GM21360 (cell line): ENCODE data around the gene RBM12.

Source experiments
- ATAC-seq: cut with Tn5 transposase; IDR thresholded peaks from one replicate; pipeline ENCODE4 v1.9.1; 2021; ENCODE audit warnings: mild to moderate bottlenecking, moderate library complexity; ENCODE audit not compliant: unreplicated experiment

Gene RBM12

DNA sequence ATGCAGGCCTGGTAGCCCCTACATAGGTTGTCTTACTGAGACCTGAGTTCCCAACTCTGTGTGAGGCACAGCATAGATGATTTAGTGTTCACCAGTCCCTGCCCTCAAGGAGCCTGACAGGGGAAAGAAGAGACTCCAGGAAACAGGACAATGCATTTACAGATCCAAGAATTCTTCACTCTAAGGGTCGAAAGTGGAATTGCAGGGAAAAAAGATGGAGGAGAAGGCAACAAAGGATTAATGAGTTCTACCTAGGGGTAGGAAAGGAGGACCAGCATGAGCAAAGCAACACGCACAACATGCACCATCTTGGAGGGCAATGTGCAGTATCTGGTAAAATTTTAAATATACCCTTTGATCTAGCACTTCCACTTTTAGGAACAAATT lies 43.1 kb downstream of the RBM12 start:
- no peak for ATAC-seq

DNA sequence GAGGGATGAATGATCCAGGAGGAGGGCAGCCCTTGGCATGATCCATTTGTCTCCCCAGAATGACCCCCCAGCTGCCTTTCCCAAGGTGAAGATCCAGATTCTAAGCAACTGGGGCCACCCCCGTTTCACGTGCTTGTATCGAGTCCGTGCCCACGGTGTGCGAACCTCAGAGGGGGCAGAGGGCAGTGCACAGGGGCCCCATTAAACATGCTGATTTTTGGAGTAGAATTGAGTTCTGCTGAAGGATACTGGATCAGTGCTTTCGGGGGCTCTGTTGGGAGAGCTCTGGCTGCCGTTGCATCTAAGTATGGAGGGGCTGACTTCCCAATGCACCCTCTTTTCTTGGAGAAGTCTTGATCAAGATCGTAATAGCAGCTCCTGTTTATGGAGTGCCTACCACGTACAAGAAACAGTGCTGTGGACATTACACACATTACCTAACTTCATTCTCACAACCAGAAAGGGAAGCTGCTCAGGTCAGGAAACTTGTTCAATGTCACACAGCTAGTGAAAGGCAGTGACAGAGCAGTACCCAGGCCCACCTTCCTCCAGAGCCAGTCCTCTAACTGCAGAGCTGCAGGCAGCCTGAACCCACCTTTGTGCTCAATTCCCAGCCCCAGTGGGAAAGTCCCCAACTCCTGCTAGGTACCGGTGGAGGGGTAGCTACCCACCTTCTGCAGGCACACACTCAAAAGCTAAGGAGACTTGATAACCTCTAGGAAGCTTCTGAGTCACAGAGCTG lies 43.7 kb downstream of the RBM12 start:
- ATAC-seq, result no peak

DNA sequence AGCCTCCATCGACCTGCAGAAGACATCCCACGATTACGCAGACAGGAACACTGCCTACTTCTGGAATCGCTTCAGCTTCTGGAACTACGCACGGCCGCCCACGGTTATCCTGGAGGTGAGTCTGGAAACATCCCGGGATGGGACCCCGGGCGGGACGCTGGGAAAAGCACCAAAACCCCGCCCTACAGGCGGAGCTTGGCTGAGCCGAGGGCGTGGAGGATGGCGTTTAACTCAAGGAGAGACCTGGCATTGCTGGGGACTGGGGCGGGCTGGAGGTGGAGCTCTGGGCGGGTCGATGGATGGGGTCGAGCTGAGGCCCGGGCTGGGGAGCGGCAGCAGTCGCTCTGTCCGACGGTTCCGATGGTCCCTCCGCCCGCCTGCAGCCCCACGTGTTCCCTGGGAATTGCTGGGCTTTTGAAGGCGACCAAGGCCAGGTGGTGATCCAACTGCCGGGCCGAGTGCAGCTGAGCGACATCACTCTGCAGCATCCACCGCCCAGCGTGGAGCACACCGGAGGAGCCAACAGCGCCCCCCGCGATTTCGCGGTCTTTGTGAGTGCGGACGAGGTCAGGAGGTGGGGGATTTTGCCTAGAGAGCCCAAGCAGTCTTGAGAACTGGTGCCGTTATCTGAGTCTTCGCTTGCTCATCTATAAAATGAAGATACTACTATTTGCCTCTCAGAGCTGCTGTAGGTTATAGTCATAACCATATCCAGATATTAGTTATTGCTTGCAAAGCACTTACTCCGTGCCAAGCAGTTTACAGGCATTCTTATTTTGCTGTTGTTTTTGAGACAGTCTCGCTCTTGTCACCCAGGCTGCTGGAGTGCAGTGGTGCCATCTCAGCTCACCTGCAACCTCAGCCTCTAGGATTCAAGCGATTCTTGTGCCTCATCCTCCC lies 45.3 kb downstream of the RBM12 start:
- no peak for ATAC-seq

DNA sequence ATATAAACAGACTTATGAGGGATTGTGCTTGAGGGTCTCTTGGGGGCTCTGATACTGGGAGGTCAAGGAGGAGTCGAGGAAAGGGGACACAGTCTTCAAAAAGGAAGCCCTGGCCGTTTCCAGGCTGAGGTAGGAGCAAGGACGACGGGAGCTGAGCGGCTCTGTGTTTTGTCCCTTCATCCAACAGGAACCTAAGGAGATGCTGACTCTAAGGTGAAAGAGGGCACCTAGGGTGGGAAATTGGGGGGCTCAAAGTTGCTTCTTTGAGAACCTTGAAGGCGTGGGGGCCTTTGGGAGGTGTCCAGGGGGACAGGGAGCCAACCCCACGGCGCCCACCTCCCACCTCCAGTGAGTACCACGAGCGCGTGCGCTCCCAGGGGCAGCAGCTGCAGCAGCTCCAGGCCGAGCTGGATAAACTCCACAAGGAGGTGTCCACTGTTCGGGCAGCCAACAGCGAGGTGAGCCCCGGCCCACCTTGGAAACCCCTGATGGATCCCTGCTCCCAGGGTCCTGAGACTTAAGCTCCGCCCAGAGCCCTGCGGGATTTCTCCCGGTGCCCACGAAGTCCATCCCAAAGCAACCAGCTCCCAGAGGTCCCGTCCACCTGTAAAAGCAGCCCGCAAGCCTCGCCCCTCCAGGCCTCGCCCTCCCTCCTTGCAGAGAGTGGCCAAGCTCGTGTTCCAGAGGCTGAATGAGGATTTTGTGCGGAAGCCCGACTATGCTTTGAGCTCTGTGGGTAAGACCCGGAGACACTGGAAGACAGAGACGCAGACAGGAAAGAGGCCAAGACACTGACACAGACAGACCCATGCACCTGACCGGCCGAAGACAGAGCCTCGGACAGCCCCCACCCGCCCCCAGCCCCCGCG lies 46.2 kb downstream of the RBM12 start:
- ATAC-seq, result no peak

DNA sequence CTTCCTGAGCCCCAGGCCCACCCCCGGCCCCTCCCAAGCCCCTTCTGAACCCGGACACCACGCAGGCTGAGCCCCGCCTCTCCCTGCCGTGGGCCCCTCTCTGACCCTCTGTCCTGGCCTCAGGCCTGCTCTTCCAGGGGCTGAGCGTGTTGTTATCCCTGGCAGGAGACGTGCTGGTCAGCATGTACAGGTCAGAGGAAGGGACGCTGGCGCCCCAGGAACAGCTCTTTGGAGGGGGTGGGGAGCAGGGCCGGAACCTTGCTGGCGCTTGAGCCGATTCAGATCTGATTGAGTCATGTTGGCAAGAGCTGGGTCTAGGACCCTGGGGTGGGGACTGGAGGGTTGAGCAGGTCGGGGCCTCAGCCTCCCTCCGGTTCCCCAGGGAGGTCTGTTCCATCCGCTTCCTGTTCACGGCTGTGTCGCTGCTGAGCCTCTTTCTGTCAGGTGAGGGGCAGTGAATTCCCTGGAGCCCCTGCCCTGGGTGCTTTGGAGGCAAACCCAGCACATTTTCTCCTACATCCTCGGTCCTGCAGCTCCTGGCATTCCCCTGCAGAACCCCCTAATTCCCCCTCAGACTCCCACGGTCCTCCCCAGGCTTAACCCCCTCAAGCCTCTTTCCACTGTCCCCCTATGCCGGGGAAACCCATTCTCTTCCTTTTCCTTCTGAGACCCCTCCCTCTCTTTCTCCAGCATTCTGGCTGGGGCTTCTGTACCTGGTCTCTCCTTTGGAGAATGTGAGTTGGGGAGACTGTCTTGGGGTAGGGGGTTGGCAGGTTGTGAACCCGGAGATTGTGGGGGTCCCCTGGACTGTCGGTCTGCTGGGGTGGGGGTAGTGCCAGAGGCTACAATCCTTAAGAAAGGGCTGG lies 47.1 kb downstream of the RBM12 start:
- no peak for ATAC-seq

DNA sequence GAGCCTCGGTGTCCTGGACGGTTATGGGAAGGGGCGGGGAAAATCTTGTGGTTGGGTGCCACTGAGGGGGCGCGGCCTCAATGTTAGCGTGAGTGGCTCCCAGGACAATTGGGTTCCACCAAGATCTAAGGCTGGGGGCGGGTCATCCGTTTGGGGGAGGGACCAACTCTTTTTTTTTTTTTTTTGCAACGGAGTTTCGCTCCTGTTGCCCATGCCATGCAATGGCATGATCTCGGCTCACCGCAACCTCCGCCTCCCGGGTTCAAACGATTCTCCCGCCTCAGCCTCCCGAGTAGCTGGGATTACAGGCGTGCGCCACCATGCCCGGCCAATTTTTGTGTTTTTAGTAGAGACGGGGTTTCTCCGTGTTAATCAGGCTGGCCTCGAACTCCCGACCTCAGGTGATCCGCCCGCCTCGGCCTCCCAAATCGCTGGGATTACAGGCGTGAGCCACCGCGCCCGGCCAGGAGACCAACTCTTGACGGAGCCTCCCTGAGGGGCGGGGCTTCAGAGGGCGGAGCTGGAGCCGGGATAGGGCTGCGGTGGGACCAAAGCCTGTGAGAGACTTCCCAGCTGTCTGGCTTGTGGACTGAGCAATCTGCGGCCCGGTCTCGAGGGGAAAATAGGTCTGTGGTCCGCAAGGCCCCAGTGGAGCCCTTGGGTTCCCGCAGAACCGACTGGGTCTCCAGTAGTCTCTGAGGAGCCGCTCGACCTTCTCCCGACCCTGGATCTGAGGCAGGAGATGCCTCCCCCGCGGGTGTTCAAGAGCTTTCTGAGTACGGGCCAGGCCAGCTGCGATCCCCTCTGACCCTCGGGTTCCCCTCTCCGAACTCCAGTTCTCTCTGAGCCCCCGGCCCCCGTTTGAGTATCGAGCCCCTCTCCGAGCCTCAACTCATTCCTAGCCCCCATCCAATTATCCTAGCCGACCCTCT lies 48.0 kb downstream of the RBM12 start:
- ATAC-seq, result peak; percentile 66

DNA sequence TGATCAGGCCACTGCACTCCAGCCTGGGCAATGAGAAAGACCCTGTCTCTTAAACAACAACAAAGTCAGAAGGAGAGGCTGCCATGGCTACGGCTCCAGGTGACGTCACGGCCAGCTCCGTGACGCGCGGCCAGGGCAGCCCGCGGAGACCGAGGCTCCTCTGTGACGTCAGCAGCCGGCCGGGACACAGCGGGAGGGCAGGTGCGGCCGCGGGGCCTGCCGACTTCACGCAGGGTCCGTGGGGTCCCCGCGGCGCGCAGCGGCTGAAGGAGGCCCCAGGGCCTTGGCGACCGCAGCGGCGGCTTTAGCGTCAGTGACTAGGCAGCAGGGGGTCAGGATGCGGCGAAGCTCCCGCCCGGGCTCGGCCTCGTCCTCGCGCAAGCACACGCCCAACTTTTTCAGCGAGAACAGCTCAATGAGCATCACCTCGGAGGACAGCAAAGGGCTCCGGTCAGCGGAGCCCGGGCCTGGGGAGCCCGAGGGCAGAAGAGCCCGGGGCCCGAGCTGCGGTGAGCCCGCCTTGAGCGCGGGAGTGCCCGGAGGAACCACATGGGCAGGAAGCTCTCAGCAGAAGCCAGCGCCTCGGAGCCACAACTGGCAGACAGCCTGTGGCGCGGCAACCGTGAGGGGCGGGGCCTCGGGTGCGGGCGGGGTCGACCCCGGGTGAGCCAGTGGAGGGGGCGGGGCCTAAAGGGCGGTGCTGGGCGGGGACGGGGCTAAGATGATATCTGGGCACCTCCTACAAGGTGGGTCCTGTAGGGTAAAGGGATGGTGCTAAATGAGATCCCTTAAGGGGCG lies 48.8 kb downstream of the RBM12 start, which contains the start of gene SPAG4:
Gene SPAG4 (plus strand): TSS at position 163 of the 798 bp plus-strand sequence. CDS start 175 bp downstream, at position 338.
- ATAC-seq, result peak; percentile 1

DNA sequence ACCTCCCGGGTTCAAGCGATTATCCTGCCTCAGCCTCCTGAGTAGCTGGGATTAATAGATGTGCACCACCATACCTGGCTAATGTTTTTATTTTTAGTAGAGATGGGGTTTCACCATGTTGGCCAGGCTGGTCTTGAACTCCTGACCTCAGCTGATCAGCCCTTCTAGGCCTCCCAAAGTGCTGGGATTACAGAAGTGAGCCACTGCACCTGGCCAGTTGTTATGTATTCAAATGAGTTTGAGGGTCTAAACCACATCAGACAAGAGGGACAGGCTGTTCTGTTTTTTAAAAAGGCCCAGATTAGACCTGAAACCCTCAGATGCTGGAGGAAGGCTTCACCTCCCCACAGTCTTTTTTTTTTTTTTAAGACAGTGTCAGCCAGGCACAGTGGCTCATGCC lies 53.2 kb downstream of the RBM12 start:
- ATAC-seq, result no peak

DNA sequence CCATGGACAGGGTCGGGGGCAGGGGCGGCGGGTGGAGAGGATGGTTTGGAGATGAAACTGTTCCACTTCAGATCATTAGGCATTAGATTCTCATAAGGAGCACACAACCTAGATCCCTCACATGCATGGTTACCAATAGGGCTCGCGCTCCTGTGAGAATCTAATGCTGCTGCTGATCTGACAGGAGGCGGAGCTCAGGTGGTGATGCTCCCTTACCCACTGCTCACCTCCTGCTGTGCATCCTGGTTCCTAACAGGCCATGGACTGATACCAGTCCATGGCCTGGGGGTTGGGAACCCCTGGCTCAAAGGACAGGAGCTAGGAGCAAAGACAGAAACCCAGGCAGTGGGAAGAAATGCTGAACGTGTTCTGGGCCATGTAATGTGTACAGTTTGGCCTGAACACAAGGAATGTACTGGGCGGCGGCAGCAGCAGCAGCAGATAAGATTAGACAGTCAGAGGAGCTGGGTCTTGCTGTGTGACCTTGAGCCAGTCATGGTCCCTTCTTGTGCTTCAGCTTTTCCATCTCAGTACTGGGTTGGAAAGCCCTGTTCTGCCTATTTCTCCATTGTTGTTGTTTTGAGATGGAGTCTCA lies 53.8 kb downstream of the RBM12 start:
- no peak for ATAC-seq

DNA sequence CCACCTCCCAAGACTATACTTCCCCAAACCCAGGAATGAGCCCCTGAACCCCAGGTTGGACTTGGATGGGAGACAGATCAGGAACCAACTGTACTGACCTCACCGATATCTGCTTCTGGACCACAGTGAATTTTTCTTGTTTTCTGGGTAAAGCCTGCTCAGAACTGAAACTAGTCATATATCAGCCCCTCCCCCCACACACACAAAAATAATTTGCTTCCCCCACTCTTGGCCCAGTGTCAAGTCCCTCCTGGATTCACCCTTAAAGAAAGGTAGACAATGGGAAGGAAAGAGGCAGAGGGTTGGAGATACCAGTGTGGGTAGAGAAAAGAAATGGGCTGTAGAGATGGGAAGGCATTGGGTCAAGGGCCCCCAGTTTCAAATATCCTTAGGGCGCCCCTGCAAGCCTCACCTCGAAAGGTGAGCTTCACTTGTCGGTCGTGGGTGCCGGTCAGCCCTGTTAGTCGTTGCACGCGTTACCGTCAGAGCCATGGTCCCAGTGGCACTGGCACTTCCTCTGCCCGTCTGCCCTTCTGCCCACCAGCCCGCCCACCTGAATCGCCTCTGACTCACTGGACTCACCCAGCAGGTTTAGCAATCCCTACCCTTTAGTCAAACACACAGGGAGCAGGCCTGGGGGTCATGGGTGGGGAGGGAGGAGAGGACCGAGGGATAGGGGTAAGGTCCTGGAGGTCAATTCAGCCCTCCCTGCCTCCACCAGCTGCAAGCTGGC lies 57.5 kb downstream of the RBM12 start:
- ATAC-seq, result no peak

DNA sequence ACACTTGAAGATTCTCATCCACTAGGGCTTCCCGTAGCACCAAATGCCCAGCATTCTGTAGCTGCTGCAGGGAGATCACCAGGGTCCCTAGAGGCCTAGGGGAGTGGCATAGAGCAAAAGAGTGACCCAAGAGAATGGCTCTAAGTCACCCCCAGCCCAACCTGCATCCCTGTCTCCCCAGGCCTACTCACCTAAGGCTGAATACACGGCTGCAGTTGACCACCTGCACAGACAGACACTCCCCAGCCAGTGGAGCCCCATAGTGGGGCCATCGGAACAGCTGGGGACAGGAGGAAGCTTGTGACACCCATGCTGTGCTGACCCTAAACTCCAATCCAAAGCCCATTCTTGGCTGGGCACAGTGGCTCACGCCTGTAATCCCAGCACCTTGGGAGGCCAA lies 58.6 kb downstream of the RBM12 start:
- no peak for ATAC-seq

DNA sequence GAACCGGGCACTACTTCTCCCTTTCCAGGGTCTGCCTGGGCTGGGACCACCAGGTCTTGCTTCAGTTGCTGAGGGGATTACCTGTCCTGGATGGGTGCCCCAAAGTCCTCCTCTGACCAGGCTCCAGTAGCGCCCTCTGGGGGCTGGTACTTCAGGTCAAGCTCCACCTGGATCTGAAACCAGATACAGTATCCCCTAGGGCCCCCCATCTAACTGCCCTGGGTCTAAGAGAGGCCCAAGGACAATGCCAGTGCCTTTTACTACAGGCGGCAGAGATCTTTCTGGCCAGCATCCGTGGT lies 60.3 kb downstream of the RBM12 start:
- ATAC-seq, result no peak

DNA sequence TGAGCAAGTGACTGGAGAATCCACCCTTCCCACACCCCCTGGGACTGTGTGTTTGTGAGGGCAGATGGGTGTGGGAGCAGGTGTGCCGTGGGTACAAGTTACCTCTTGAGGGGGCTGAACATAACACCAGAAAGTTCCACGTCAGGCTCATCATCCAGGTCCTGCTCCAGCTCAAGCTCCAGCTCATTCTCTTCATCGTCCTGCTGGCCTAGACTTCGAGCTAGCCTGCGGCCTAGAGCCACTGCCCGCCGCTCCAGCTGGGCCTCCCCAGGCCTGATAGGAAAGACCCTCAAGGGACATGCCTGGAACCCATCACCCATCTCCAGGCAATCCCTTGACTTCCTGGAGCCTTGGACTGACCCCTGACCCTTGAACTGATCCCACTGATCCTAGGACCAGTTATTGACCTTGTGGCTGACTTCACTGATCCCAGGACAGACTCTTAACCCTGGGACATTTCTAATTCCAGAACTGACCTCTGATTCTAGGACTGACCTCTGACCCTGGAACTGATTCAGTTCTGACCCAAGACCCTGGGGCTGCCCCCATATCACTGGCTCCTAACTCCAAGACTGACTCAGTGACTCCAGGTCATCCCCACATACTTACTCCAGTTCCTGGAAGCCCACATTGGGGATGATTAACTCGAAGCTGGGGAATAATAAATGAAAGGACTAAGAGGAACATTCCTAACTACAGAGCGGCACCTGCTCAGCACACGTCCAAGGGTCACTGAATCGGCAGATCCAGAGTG lies 60.8 kb downstream of the RBM12 start:
- no peak for ATAC-seq

DNA sequence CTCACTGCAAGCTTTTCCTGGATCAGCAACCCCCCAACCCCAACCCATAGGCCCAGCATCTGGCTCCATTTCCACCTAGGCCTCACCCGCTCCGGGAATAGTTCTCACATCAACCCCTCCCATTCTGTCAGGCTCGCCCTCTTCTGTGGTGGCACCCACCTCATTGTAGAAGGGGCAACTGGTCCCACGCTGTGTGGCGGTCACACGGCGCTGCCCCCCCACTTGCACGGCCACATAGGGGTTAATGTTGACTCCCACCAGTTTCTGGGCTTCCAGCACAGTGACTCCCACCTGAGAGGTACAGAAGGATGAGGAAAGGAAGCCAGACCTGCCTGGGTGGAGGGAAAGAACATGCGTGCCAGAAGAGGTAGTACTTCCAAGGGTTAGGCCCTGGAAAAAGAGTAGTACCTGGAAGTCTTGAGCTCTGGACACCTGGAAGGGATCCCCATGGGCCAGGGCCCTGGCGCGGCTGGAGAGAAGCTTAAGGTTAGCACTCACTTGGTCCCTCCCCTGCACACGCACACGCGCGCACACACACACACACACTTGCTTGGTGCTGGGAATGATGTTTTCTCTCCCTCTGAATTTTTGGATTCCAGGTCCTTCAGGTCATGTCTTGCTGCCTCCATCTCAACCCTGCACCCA lies 61.7 kb downstream of the RBM12 start:
- ATAC-seq, result no peak

DNA sequence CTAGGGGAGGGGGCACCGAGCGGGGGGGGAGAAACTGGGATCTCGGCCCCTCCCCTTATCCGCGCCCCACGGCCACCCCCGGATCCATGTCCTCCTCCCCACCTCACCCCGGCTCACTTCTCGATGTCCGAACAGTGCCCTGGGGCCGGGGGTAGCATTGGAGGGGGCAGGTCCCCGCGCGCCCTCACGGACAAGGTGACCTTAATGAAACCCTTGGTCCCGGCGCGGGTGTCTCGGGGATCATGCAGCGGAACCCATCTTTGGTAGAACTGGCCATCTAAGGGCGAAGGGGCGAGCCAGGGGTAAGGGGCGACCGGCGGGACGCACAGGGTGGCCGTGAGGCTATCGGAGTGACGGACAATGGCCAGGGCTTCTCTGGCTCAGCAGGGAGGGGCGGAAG lies 62.7 kb downstream of the RBM12 start:
- ATAC-seq, result no peak
